ENCODE measurements around the gene RPL13A.

The RPL13A gene

DNA sequence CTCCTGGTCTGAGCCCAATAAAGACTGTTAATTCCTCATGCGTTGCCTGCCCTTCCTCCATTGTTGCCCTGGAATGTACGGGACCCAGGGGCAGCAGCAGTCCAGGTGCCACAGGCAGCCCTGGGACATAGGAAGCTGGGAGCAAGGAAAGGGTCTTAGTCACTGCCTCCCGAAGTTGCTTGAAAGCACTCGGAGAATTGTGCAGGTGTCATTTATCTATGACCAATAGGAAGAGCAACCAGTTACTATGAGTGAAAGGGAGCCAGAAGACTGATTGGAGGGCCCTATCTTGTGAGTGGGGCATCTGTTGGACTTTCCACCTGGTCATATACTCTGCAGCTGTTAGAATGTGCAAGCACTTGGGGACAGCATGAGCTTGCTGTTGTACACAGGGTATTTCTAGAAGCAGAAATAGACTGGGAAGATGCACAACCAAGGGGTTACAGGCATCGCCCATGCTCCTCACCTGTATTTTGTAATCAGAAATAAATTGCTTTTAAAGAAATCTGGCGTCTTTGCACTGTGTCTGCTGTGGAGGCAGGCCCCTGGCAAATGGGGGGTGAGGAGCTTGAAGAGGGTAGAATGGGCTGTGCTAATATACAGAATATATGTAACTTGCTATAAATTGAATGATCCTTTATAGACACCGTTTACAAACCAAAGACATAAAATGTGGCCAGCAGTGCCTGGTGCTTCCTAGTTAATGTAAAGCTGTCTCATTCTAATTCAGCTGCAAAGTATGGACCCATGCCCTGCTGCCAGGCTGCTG lies 4.6 kb downstream of the RPL13A start:
- no peak for DNase-seq (ENCODE audit: low read depth)
- TF ChIP-seq CTCF (IDR thresholded peaks at IDR 0.05; ENCODE audit: control insufficient read depth, extremely low read depth, insufficient read depth): no peak
- H3K4me3 ChIP-seq (ENCODE audit: low read depth, low read length): no peak overlapping the region

DNA sequence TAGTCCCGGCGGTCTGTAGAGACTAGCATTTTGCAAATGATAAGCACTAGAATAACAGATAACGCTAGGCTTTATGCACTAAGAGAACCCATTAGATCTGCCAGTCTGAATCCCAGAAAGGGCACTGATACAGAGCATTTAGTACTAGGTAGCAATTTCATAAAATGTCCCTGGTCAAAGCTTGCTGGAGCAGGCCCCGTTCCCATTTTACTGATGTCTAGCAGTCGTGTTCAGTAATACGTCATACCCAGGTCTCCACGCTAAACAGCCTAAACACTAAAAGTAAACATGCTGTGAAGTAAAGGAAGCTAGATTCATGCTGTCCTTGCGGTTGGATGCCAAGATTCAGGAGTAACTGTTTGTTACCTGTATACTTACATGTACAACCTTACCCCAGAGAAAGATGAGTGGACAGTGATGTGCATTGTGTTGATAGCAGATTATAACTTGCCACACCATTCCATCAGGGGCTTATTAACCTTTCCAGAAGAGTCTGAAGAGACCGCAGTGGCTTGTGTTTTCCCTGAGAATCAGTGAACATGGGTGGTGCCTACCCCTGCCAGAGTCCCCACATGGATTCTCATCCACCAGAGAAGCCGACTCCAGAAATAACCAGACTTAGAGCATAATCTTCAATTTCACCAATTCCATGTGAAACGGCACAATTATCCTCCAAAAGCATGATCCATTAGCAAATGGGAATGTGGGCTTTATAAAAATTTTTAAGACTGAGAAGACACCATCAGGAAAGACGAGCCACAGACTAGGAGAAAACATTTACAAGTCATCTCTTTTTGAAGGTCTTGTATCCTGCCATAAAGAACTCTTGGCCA lies 5.4 kb downstream of the RPL13A start:
- peak; percentile 65 for DNase-seq (ENCODE audit: low read depth)
- no peak for TF ChIP-seq CTCF (IDR thresholded peaks at IDR 0.05; ENCODE audit: control insufficient read depth, extremely low read depth, insufficient read depth)
- no peak overlapping the region for H3K4me3 ChIP-seq (ENCODE audit: low read depth, low read length)

- DNase-seq (ENCODE audit: low read depth): no peak
- H3K4me3 ChIP-seq (ENCODE audit: low read depth, low read length): peak overlapping the region; percentile 72
- no peak for TF ChIP-seq CTCF (IDR thresholded peaks at IDR 0.05; ENCODE audit: control insufficient read depth, extremely low read depth, insufficient read depth)
Measured at GRCh38 chr19:49496574-49497008, 9.2 kb downstream of the RPL13A start.

GRCh38 chr19:49497047-49497788 lies 9.8 kb downstream of the RPL13A start:
- TF ChIP-seq CTCF (IDR thresholded peaks at IDR 0.05; ENCODE audit: control insufficient read depth, extremely low read depth, insufficient read depth): no peak
- DNase-seq (ENCODE audit: low read depth): no peak
- H3K4me3 ChIP-seq (ENCODE audit: low read depth, low read length): peak overlapping the region; percentile 72

DNA sequence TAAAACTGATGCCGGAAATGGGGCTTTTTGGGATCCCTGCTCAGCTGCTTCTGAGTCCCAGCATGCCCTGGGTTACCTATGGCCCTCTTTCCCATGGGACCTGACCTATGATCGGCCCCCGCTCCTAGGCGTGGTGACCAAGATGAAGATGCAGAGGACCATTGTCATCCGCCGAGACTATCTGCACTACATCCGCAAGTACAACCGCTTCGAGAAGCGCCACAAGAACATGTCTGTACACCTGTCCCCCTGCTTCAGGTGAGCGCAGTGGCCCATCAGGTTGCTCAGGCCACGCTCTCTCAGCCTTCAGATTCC lies 10.3 kb downstream of the RPL13A start:
- TF ChIP-seq CTCF (IDR thresholded peaks at IDR 0.05; ENCODE audit: control insufficient read depth, extremely low read depth, insufficient read depth): no peak
- peak overlapping the region; percentile 72 for H3K4me3 ChIP-seq (ENCODE audit: low read depth, low read length)

DNA sequence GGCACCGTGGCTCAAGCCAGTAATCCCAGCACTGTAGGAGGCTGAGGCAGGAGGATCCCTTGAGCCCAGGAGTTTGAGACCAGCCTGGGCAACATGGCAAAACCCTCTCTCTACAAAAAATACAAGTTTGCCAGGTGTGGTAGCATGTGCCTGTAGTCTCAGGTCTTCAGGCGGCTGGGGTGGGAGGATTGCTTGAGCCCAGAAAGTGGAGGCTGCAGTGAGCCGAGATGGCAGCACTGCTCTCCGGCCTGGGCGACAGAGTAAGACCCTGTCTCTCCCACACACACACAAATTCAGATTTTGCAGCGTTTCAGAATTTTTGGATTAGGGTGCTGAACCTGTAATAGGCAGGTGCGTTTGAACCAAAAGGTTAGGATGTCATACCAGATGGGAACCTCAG lies 11.1 kb downstream of the RPL13A start:
- H3K4me3 ChIP-seq (ENCODE audit: low read depth, low read length): no peak overlapping the region
- TF ChIP-seq CTCF (IDR thresholded peaks at IDR 0.05; ENCODE audit: control insufficient read depth, extremely low read depth, insufficient read depth): no peak
- no peak for DNase-seq (ENCODE audit: low read depth)

More for the DNA sequence above, 10.3 kb downstream of the RPL13A start:
- no peak for DNase-seq (ENCODE audit: low read depth)

Measured in LNCaP clone FGC (cell line).